Coronary artery (tissue), 2 donors: ENCODE results near the gene THOP1.

Experiments
- DNase-seq: peaks from one replicate; pipeline ENCODE4 v3.0.0-alpha.2; 2017; ENCODE audit warnings: low spot score
- H3K27ac ChIP-seq, 2 donors: fragments of 200-600 bp; sonication (generic); one replicate each; pipeline ENCODE4 v1.5.1; 2016 to 2019
- H3K4me3 ChIP-seq: fragments of 200-600 bp; sonication (generic); 2 replicates; pipeline ENCODE4 v1.5.1; 2016; ENCODE audit warnings: mild to moderate bottlenecking, moderate library complexity
- TF ChIP-seq, protein P1 (sequence below): fragments of 200-600 bp; sonication (generic); IDR thresholded peaks from one replicate; pipeline ENCODE4 v1.5.1; 2019; ENCODE audit warnings: antibody characterized with exemption

THOP1 gene

GRCh38 chr19:2810141-2811091 is 25.1 kb downstream of the THOP1 start:
- Histone ChIP-seq H3K27ac (no peak overlapping the region), H3K4me3 (no peak overlapping the region)
- DNase-seq: no peak
- TF ChIP-seq, protein P1, sequence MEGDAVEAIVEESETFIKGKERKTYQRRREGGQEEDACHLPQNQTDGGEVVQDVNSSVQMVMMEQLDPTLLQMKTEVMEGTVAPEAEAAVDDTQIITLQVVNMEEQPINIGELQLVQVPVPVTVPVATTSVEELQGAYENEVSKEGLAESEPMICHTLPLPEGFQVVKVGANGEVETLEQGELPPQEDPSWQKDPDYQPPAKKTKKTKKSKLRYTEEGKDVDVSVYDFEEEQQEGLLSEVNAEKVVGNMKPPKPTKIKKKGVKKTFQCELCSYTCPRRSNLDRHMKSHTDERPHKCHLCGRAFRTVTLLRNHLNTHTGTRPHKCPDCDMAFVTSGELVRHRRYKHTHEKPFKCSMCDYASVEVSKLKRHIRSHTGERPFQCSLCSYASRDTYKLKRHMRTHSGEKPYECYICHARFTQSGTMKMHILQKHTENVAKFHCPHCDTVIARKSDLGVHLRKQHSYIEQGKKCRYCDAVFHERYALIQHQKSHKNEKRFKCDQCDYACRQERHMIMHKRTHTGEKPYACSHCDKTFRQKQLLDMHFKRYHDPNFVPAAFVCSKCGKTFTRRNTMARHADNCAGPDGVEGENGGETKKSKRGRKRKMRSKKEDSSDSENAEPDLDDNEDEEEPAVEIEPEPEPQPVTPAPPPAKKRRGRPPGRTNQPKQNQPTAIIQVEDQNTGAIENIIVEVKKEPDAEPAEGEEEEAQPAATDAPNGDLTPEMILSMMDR: no peak

DNA sequence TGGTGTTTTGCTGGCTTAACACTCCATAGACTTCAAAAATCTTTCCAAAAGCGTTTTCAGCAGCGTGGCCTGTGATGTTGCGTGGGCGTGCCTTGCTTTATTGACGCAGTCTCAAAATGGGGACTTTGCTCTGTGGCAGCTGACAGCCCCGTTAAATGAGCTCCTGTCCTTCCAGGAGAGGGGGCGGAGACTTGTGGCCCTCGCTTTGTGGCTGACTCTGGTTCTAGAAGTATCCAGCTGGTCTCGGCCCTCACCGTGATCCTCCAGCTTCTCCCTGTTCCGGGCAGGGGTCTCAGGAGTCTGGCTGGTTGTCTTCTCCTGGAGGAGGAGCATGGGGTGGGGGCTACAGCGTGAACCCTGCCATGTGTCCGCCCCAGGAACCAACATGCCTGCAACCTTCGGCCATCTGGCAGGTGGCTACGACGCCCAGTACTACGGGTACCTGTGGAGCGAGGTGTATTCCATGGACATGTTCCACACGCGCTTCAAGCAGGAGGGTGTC is 26.0 kb downstream of the THOP1 start:
- Histone ChIP-seq H3K4me3 (no peak overlapping the region), H3K27ac (no peak overlapping the region)
- no peak for DNase-seq
- TF ChIP-seq, protein P1: no peak

DNA sequence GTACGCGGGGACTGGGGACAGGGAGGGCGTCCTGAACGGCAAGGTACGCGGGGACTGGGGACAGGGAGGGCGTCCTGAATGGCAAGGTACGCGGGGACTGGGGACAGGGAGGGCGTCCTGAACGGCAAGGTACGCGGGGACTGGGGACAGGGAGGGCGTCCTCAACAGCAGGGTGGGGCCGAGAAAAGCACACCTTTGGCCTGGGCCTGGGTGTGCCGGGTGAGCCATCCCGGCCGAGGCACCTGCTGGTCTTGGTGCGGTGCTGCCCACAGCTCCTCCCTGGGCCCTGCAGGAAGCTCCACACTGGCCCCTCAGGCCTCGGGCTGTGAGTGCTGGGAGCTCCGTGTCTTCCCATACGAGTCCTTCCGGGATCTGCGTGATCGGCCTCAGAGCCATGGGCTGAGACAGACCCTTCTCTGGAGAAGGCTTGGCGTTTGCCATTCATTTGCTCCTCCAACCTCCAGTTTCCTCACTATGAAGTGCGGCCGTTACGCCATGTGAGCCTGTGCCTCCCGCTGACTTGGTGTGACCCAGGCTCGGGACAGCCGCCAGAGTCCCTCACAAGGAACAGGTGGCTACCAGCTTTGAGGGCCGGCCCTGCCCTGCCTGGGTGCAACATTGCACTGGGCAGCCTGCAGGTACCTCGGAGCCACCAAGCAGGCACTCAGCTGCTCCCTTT is 26.6 kb downstream of the THOP1 start:
- H3K27ac ChIP-seq: no peak overlapping the region
- H3K4me3 ChIP-seq: no peak overlapping the region
- no peak for DNase-seq
- TF ChIP-seq, protein P1: no peak

- no peak overlapping the region for H3K27ac ChIP-seq
- H3K4me3 ChIP-seq: no peak overlapping the region
- no peak for DNase-seq
- TF ChIP-seq, protein P1: no peak
Measured at GRCh38 chr19:2812414-2813234, 27.3 kb downstream of the THOP1 start.

GRCh38 chr19:2813235-2814160 is 28.2 kb downstream of the THOP1 start:
- Histone ChIP-seq H3K27ac (no peak overlapping the region), H3K4me3 (no peak overlapping the region)
- DNase-seq: no peak
- TF ChIP-seq, protein P1: no peak

DNA sequence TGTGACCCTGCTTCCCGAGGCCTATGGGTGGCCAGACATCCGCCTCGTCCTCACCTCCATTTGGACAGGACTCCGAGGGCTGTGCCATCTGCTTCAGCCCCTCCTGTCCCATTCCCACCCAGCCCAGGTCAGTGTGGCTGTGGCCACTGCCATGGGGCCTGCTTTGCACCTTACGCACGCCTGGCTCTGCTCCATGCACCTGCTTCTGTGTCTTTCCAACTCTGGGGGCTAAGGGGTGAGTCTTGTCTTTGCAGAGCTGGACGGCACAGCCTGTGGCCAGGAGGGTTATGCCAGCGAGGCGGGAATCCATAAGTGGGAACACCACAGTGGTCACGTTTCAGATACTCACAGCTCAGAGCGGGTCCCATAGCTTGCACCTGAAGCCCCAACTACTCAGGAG is 29.1 kb downstream of the THOP1 start:
- TF ChIP-seq, protein P1: no peak
- Histone ChIP-seq H3K4me3 (no peak overlapping the region), H3K27ac (no peak overlapping the region)
- no peak for DNase-seq
